Lower lobe of right lung (tissue), 2 donors: Measurements from ENCODE around the gene NSL1. TPM values are rescaled to one million over a fixed set of nuclear protein-coding genes. Genes with fewer than 3 reads are reported as not detected.

ENCODE experiments used
- ATAC-seq, 2 donors: fragments of 200-7000 bp; cut with Tn5 transposase; one replicate each; pipeline ENCODE4 v1.9.1; 2020 to 2022; ENCODE audit warnings: mild to moderate bottlenecking in 2 of 2, moderate library complexity in 2 of 2
- DNase-seq: peaks from one replicate; pipeline ENCODE4 v3.0.0-alpha.2; 2020
- H3K27ac ChIP-seq: fragments of 200-600 bp; one replicate; pipeline ENCODE4 v1.8.0; 2022
- H3K27me3 ChIP-seq: fragments of 200-600 bp; one replicate; pipeline ENCODE4 v1.8.0; 2022; ENCODE audit warnings: low read depth
- H3K36me3 ChIP-seq: fragments of 200-600 bp; one replicate; pipeline ENCODE4 v1.8.0; 2022; ENCODE audit warnings: mild to moderate bottlenecking
- H3K4me1 ChIP-seq: fragments of 200-600 bp; one replicate; pipeline ENCODE4 v1.8.0; 2022
- H3K4me3 ChIP-seq: fragments of 200-600 bp; one replicate; pipeline ENCODE4 v1.8.0; 2022; ENCODE audit warnings: mild to moderate bottlenecking
- H3K9me3 ChIP-seq: fragments of 200-600 bp; one replicate; pipeline ENCODE4 v1.8.0; 2022
- intact Hi-C: fragments of 100-400 bp; cut with DNase I; formaldehyde crosslinking; loops from one replicate; pipeline ENCODE4 v1.11.0; 2022
- total RNA-seq: library from RNA; stranded (reverse); fragmentation: NEBNext Ultra II Directional; extraction: Animal tissue kit (Norgen Biotek cat#: 25700); gene quantifications from one replicate; pipeline ENCODE4 v1.2.1, GENCODE V29; 2021
- TF ChIP-seq, protein P1 (sequence below): fragments of 200-600 bp; IDR thresholded peaks from one replicate; pipeline ENCODE4 v1.8.0; 2022; ENCODE audit warnings: antibody characterized with exemption, mild to moderate bottlenecking
- donor health status: DM: no; HTN: yes; CAD: no; lungs with severe emphysema.

Gene NSL1
- total RNA-seq, 1 donor from 2014 or later: 30.8 TPM

DNA sequence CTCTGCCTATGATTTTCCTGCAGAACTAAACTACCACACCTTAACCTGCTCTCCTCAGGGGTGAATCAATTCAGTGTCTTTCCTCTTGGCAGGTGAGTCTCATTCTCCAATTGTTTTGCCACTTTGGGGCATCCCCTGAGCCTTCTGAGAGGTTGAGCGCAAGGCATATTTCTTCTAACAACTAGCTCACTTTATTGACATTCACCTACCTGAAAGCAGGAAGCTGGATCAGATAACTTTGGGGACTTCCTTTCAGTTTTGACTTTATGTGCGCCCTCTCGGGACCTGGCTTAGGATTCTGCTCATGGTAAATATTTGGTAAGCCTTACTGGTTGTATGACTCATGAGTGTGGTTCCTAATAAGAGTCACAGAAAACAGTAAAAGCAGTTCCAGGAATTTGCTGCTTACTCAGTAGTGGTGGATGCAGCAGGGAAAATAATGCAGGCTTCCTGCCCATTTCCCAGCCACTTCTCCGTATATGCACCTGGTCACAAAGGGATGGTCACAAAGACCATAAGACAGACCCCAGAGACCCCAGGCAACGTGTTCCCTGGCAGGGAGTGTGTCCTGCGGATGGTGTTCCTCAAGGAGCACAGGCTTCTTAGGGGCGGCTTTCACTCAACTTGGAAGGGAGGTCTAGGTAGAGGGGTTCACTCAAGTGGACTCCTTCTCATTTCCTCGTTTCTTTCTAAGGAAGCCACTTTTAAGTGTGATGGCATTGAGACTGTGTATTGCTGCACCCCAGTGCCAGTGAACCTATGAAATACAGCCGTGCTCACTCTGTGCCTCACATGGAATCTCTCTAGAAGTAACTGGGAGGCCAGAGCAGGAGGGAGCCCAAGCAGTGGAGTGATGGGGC, 70.0 kb downstream of the NSL1 start:
- DNase-seq: no peak
- Histone ChIP-seq H3K9me3 (no peaks in the 10 kb centered on the region), H3K4me3 (no peak overlapping the region), H3K36me3 (no peaks in the 10 kb centered on the region), H3K27ac (no peak overlapping the region), H3K4me1 (peaks cover 6% of the 10 kb centered on the region), H3K27me3 (no peaks in the 10 kb centered on the region)
- intact Hi-C loops: no loop called here
- TF ChIP-seq, protein P1, sequence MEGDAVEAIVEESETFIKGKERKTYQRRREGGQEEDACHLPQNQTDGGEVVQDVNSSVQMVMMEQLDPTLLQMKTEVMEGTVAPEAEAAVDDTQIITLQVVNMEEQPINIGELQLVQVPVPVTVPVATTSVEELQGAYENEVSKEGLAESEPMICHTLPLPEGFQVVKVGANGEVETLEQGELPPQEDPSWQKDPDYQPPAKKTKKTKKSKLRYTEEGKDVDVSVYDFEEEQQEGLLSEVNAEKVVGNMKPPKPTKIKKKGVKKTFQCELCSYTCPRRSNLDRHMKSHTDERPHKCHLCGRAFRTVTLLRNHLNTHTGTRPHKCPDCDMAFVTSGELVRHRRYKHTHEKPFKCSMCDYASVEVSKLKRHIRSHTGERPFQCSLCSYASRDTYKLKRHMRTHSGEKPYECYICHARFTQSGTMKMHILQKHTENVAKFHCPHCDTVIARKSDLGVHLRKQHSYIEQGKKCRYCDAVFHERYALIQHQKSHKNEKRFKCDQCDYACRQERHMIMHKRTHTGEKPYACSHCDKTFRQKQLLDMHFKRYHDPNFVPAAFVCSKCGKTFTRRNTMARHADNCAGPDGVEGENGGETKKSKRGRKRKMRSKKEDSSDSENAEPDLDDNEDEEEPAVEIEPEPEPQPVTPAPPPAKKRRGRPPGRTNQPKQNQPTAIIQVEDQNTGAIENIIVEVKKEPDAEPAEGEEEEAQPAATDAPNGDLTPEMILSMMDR: no peak
- peak; percentile 57 to 74 for ATAC-seq

DNA sequence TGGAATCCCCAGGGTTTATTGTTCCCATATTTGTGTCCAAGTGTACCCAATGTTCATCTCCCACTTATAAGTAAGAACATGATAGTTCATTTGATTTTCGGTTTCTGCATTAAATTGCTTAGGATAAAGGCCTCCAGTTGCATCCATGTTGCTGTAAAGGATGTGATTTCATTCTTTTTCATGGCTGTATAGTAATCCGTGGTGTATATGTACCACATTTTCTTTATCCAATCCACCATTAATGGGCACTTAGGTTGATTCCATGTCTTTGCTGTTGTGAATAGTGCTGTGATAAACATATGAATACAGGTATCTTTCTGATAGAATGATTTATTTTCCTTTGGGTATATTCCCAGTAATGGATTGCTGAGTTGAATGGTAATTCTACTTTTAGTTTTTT, 71.9 kb downstream of the NSL1 start:
- TF ChIP-seq, protein P1: no peak
- Histone ChIP-seq H3K9me3 (no peaks in the 10 kb centered on the region), H3K27ac (no peak overlapping the region), H3K36me3 (no peaks in the 10 kb centered on the region), H3K4me3 (no peak overlapping the region), H3K27me3 (no peaks in the 10 kb centered on the region), H3K4me1 (peaks cover 6% of the 10 kb centered on the region)
- DNase-seq (no peak), ATAC-seq (no peak)
- intact Hi-C loops: no loop called here

DNA sequence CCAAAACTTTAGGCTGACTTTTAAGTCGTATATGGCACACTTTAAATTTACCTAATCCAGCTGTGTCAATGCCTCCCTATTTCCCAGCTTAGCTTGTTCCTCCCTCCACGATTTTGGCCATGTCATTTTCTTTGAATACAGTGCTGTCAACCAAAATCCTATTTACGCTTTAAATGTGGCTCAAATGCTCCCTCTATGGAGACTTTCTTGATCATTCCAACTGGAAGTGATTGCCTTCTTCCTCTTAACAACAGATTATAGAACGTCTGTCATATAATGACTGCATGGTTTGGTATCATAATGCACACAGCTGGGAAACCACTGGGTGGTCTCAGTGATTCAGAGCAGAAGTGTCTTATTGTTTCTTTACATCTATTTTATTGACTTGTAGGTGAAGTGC, 73.1 kb downstream of the NSL1 start:
- Histone ChIP-seq H3K27ac (no peak overlapping the region), H3K9me3 (no peaks in the 10 kb centered on the region), H3K4me1 (peaks cover 6% of the 10 kb centered on the region), H3K4me3 (no peak overlapping the region), H3K36me3 (no peaks in the 10 kb centered on the region), H3K27me3 (no peaks in the 10 kb centered on the region)
- ATAC-seq (no peak), DNase-seq (no peak)
- intact Hi-C loops: no loop called here
- TF ChIP-seq, protein P1: no peak

DNA sequence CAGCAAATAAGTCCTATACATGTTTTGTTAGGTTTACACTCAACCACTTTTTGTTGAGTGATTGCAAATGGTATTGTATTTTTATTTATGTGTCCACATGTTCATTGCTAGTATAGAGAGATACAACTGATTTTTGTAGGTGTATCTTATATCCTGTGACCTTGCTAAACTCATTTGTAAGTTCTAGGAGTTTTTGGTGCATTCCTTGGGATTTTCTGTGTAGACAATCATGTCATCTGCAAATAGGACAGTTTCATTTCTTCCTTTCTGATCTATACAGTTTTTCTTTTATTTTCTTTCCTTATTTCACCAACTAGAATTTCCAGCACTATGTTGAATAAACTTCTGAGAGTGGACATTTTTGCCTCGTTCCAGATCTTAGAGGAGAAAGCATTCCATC, 75.4 kb downstream of the NSL1 start:
- Histone ChIP-seq H3K4me3 (no peak overlapping the region), H3K27ac (no peak overlapping the region), H3K36me3 (no peaks in the 10 kb centered on the region), H3K4me1 (no peaks in the 10 kb centered on the region), H3K27me3 (no peaks in the 10 kb centered on the region), H3K9me3 (no peaks in the 10 kb centered on the region)
- DNase-seq (no peak), ATAC-seq (no peak)
- TF ChIP-seq, protein P1: no peak
- intact Hi-C loops: no loop called here

DNA sequence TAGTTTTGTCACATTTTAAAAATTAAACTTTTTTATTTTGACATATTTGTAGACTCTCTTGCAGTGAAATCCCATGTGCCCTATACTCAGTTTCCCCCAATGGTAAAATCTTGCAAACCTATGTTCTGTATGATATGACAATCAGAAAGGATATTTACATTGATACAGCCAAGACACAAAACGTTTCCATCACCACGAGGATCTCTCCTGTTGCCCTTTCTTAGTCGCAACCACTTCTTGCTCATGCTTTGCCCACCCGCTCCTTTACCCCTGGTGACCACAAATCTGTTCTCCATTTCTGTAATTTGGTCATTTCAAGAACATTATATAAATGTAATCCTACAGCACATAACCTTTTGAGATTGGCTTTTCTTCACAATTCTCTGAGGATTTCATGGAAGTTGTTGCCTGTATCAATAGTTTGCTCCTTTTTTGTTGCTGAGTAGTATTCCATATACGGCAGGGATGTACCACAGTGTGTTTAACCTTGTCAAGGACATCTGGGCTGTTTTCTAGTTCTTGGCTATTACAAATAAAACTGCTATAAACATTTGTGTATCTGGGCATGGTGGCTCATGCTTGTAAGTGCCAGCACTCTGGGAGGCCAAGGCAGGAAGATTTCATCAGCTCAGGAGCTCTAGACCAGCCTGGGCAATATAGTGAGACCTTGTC, 78.0 kb downstream of the NSL1 start:
- TF ChIP-seq, protein P1: no peak
- H3K4me1 ChIP-seq: no peaks in the 10 kb centered on the region
- ATAC-seq (no peak), DNase-seq (no peak)
- H3K27ac ChIP-seq: no peak overlapping the region
- intact Hi-C loops: no loop called here
- H3K9me3 ChIP-seq: no peaks in the 10 kb centered on the region
- H3K36me3 ChIP-seq: no peaks in the 10 kb centered on the region
- no peaks in the 10 kb centered on the region for H3K27me3 ChIP-seq
- no peak overlapping the region for H3K4me3 ChIP-seq
